Measurements from ENCODE around the gene PHLPP1. TPM values are rescaled to one million over a fixed set of nuclear protein-coding genes. Genes with fewer than 3 reads are reported as not detected.

Gene PHLPP1
- total and polyA plus RNA-seq, 3 experiments from 2014 or later: 0.93 to 14.8 (median 13.5) TPM

GRCh38 chr18:62948788-62949187 lies 233.4 kb downstream of the PHLPP1 start:
- no peaks in the 10 kb centered on the region for H3K36me3 ChIP-seq (ENCODE audit: insufficient read depth, low read length)
- no peak overlapping the region for H3K27ac ChIP-seq (ENCODE audit: low read depth, low read length)
- peaks cover 3% of the 10 kb centered on the region for H3K4me1 ChIP-seq (ENCODE audit: insufficient read depth, low read length)
- DNase-seq: no peak
- ChIA-PET CTCF (interaction anchor here (0.7 kb wide), 1 partner anchor 8 kb away, joined by 3 read pairs; no protein-coding TSS in a partner anchor), POLR2A (no interaction called here)
- H3K4me3 ChIP-seq (ENCODE audit: low read length): no peak overlapping the region
- H3K27ac Mint-ChIP-seq: no peak overlapping the region
- no peak overlapping the region for H3K4me3 Mint-ChIP-seq
- no peaks in the 10 kb centered on the region for H3K27me3 ChIP-seq (ENCODE audit: insufficient read depth, low read length, poor library complexity, severe bottlenecking)
- peaks cover 4 to 6% (median 5%) of the 10 kb centered on the region in 3 donors for H3K4me1 Mint-ChIP-seq
- no peaks in the 10 kb centered on the region for H3K27me3 Mint-ChIP-seq
- H3K36me3 Mint-ChIP-seq: peaks cover 7 to 20% (median 9%) of the 10 kb centered on the region in 3 donors
- H3K9me3 ChIP-seq (ENCODE audit: low read length): no peaks in the 10 kb centered on the region
- no peaks in the 10 kb centered on the region for H3K9me3 Mint-ChIP-seq

DNA sequence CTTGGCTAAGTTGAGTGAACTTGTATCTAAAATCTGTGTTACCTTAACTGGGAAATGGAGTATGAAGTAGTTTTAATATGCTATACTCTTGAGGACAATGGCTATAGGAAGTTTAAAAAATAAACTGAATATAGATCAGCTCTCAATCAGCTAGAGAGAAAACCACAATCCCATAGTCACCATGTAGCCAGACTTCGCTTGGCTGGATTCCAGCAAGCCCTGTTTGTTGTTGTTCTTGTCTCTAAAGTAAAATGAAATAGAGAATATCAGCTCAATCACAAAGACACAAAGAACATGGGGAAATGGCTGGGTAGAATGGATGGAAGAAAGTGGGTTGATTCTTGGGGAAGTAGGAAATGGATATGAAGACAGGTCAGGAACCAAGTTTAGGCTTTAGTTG lies 234.9 kb downstream of the PHLPP1 start:
- Histone ChIP-seq H3K4me3 (ENCODE audit: low read length) (no peak overlapping the region), H3K27ac (ENCODE audit: low read depth, low read length) (no peak overlapping the region), H3K27me3 (ENCODE audit: insufficient read depth, low read length, poor library complexity, severe bottlenecking) (no peaks in the 10 kb centered on the region), H3K9me3 (ENCODE audit: low read length) (no peaks in the 10 kb centered on the region), H3K4me1 (ENCODE audit: insufficient read depth, low read length) (peaks cover 7% of the 10 kb centered on the region), H3K36me3 (ENCODE audit: insufficient read depth, low read length) (no peaks in the 10 kb centered on the region)
- Mint-ChIP-seq H3K4me3 (no peak overlapping the region), H3K4me1 (peaks cover 7 to 11% (median 9%) of the 10 kb centered on the region in 3 donors), H3K36me3 (peaks cover 5 to 14% (median 6%) of the 10 kb centered on the region in 3 donors), H3K27ac (no peak overlapping the region), H3K9me3 (no peaks in the 10 kb centered on the region), H3K27me3 (peaks cover 0 to 1% of the 10 kb centered on the region in 2 donors)
- CTCF ChIA-PET: no interaction called here
- POLR2A ChIA-PET: no interaction called here
- no peak for DNase-seq

GRCh38 chr18:62952807-62953206 lies 237.5 kb downstream of the PHLPP1 start:
- H3K9me3 ChIP-seq (ENCODE audit: low read length): no peaks in the 10 kb centered on the region
- H3K27me3 ChIP-seq (ENCODE audit: insufficient read depth, low read length, poor library complexity, severe bottlenecking): no peaks in the 10 kb centered on the region
- DNase-seq: no peak
- H3K4me1 ChIP-seq (ENCODE audit: insufficient read depth, low read length): peaks cover 7% of the 10 kb centered on the region
- peaks cover 7 to 11% (median 9%) of the 10 kb centered on the region in 3 donors for H3K4me1 Mint-ChIP-seq
- H3K27ac Mint-ChIP-seq: no peak overlapping the region
- H3K4me3 Mint-ChIP-seq: no peak overlapping the region
- no peak overlapping the region for H3K4me3 ChIP-seq (ENCODE audit: low read length)
- POLR2A ChIA-PET: no interaction called here
- H3K36me3 Mint-ChIP-seq: peaks cover 0 to 4% (median 3%) of the 10 kb centered on the region in 3 donors
- CTCF ChIA-PET: no interaction called here
- peaks cover 0 to 1% of the 10 kb centered on the region in 2 donors for H3K27me3 Mint-ChIP-seq
- no peaks in the 10 kb centered on the region for H3K36me3 ChIP-seq (ENCODE audit: insufficient read depth, low read length)
- no peaks in the 10 kb centered on the region for H3K9me3 Mint-ChIP-seq
- H3K27ac ChIP-seq (ENCODE audit: low read depth, low read length): no peak overlapping the region

- H3K27me3 ChIP-seq (ENCODE audit: insufficient read depth, low read length, poor library complexity, severe bottlenecking): no peaks in the 10 kb centered on the region
- H3K27ac Mint-ChIP-seq: peak overlapping the region in 2 of 8 donors; percentile 24 to 36
- no peak overlapping the region for H3K27ac ChIP-seq (ENCODE audit: low read depth, low read length)
- peak overlapping the region in 1 of 7 donors; percentile 2 for H3K4me3 Mint-ChIP-seq
- no peak overlapping the region for H3K4me3 ChIP-seq (ENCODE audit: low read length)
- ChIA-PET CTCF (no interaction called here), POLR2A (no interaction called here)
- H3K9me3 ChIP-seq (ENCODE audit: low read length): no peaks in the 10 kb centered on the region
- no peaks in the 10 kb centered on the region for H3K36me3 ChIP-seq (ENCODE audit: insufficient read depth, low read length)
- no peaks in the 10 kb centered on the region for H3K9me3 Mint-ChIP-seq
- no peak for DNase-seq
- H3K36me3 Mint-ChIP-seq: peaks cover 0 to 3% (median 0%) of the 10 kb centered on the region in 3 donors
- H3K4me1 ChIP-seq (ENCODE audit: insufficient read depth, low read length): peaks cover 7% of the 10 kb centered on the region
- peaks cover 0 to 1% of the 10 kb centered on the region in 2 donors for H3K27me3 Mint-ChIP-seq
- peaks cover 7 to 11% (median 9%) of the 10 kb centered on the region in 3 donors for H3K4me1 Mint-ChIP-seq
Measured at GRCh38 chr18:62953663-62954062, 238.3 kb downstream of the PHLPP1 start.

GRCh38 chr18:62954366-62954765 lies 239.0 kb downstream of the PHLPP1 start:
- Mint-ChIP-seq H3K9me3 (no peaks in the 10 kb centered on the region), H3K27ac (peak overlapping the region in 1 of 8 donors; percentile 23), H3K4me3 (no peak overlapping the region), H3K4me1 (peaks cover 7 to 11% (median 9%) of the 10 kb centered on the region in 3 donors), H3K36me3 (peaks cover 0 to 4% (median 0%) of the 10 kb centered on the region in 3 donors), H3K27me3 (peaks cover 0 to 1% of the 10 kb centered on the region in 2 donors)
- DNase-seq: no peak
- POLR2A ChIA-PET: no interaction called here
- H3K4me1 ChIP-seq (ENCODE audit: insufficient read depth, low read length): peaks cover 7% of the 10 kb centered on the region
- H3K36me3 ChIP-seq (ENCODE audit: insufficient read depth, low read length): no peaks in the 10 kb centered on the region
- no peak overlapping the region for H3K4me3 ChIP-seq (ENCODE audit: low read length)
- CTCF ChIA-PET: no interaction called here
- no peaks in the 10 kb centered on the region for H3K9me3 ChIP-seq (ENCODE audit: low read length)
- H3K27ac ChIP-seq (ENCODE audit: low read depth, low read length): no peak overlapping the region
- H3K27me3 ChIP-seq (ENCODE audit: insufficient read depth, low read length, poor library complexity, severe bottlenecking): no peaks in the 10 kb centered on the region

DNA sequence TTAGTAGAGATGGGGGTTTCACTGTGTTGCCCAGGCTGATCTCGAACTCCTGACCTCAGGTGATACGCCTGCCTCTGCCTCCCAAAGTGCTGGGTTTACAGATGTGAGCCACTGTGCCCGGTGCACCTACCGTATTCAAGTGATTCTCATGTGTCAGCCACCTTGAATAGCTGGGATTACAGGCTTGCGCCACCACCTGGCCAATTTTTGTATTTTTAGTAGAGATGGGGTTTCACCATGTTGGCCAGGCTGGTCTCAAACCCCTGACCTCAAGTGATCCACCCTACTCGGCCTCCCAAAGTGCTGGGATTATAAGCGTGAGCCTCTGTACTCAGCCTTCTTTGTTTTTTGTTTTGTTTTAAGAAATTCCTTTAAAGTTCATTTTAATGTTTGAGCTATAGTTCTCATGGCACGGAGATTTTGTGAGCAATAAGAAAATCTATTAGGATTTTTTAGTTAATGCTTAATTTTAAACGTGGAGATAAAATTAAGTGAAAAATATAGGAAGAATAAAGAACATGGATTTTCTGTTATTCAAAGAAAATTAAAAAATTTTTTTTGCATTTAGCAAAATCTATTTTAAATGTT lies 242.6 kb downstream of the PHLPP1 start:
- Mint-ChIP-seq H3K9me3 (no peaks in the 10 kb centered on the region), H3K36me3 (peaks cover 0 to 2% (median 2%) of the 10 kb centered on the region in 3 donors), H3K4me3 (no peak overlapping the region), H3K27me3 (peaks cover 0 to 1% of the 10 kb centered on the region in 2 donors), H3K27ac (no peak overlapping the region), H3K4me1 (peaks cover 7 to 11% (median 9%) of the 10 kb centered on the region in 3 donors)
- ChIA-PET CTCF (interaction anchor here (1.1 to 2.0 kb wide), 5 partner anchors 9 to 373 kb away, joined by 3 to 8 read pairs (median 3); partner anchors contain the start of gene PHLPP1), POLR2A (no interaction called here)
- Histone ChIP-seq H3K4me3 (ENCODE audit: low read length) (no peak overlapping the region), H3K27ac (ENCODE audit: low read depth, low read length) (no peak overlapping the region), H3K9me3 (ENCODE audit: low read length) (no peaks in the 10 kb centered on the region), H3K27me3 (ENCODE audit: insufficient read depth, low read length, poor library complexity, severe bottlenecking) (no peaks in the 10 kb centered on the region), H3K36me3 (ENCODE audit: insufficient read depth, low read length) (no peaks in the 10 kb centered on the region), H3K4me1 (ENCODE audit: insufficient read depth, low read length) (peaks cover 7% of the 10 kb centered on the region)
- peak in 3 of 5 donors; percentile 16 to 24 (median 17) for DNase-seq

DNA sequence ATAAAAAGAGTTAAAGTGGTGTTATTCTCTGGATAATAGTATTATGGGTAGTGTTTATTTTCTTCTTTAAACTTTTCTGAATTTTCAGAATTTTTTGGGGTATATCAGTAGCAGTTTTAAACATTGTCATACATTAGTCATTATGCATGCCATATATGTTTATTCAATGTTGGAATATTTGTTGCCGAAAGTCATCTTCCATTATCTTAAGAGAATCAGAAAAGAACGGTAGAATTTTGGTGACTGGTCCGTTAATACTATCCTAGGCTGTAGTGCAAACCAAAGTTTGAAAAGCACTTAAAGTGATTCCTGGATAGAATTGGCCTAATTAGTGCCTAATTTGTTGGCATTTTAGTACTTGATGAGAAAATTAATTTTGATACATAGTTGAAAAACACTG lies 244.1 kb downstream of the PHLPP1 start:
- ChIA-PET POLR2A (no interaction called here), CTCF (no interaction called here)
- no peaks in the 10 kb centered on the region for H3K27me3 ChIP-seq (ENCODE audit: insufficient read depth, low read length, poor library complexity, severe bottlenecking)
- Mint-ChIP-seq H3K4me1 (no peaks in the 10 kb centered on the region), H3K4me3 (no peak overlapping the region), H3K27me3 (peaks cover 0 to 1% of the 10 kb centered on the region in 2 donors), H3K36me3 (peaks cover 0 to 12% (median 3%) of the 10 kb centered on the region in 3 donors), H3K27ac (no peak overlapping the region), H3K9me3 (no peaks in the 10 kb centered on the region)
- no peaks in the 10 kb centered on the region for H3K9me3 ChIP-seq (ENCODE audit: low read length)
- no peaks in the 10 kb centered on the region for H3K36me3 ChIP-seq (ENCODE audit: insufficient read depth, low read length)
- no peak overlapping the region for H3K27ac ChIP-seq (ENCODE audit: low read depth, low read length)
- H3K4me1 ChIP-seq (ENCODE audit: insufficient read depth, low read length): no peaks in the 10 kb centered on the region
- no peak overlapping the region for H3K4me3 ChIP-seq (ENCODE audit: low read length)
- no peak for DNase-seq

DNA sequence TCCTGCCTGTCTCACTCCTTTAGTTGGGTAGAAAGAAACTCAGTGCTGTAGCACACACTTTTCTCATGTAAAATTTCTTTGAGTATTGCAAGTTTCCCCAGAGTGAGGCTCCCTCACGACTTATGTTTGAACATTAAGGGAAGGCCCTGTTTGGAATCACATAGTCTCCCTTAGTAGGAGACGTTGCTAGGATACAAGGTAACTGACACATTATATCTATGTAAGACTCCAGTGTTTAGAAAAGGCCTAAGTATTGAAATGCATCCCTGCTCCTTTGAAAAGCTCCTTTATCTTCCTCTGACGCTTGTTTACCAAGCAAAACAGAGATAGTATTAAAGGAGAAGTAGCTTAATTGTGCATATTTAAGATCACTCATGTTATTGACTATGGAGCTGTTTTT lies 248.2 kb downstream of the PHLPP1 start:
- no peak overlapping the region for H3K27ac ChIP-seq (ENCODE audit: low read depth, low read length)
- POLR2A ChIA-PET: no interaction called here
- H3K4me3 Mint-ChIP-seq: no peak overlapping the region
- peaks cover 0 to 20% (median 3%) of the 10 kb centered on the region in 3 donors for H3K36me3 Mint-ChIP-seq
- H3K27me3 Mint-ChIP-seq: no peaks in the 10 kb centered on the region
- no peak for DNase-seq
- H3K9me3 Mint-ChIP-seq: no peaks in the 10 kb centered on the region
- no peaks in the 10 kb centered on the region for H3K9me3 ChIP-seq (ENCODE audit: low read length)
- no peak overlapping the region for H3K27ac Mint-ChIP-seq
- no peaks in the 10 kb centered on the region for H3K36me3 ChIP-seq (ENCODE audit: insufficient read depth, low read length)
- H3K4me1 Mint-ChIP-seq: no peaks in the 10 kb centered on the region
- H3K27me3 ChIP-seq (ENCODE audit: insufficient read depth, low read length, poor library complexity, severe bottlenecking): no peaks in the 10 kb centered on the region
- no peaks in the 10 kb centered on the region for H3K4me1 ChIP-seq (ENCODE audit: insufficient read depth, low read length)
- CTCF ChIA-PET: interaction anchor here (1.0 to 1.2 kb wide), 2 partner anchors 19 to 249 kb away, joined by 3 read pairs; no protein-coding TSS in a partner anchor
- no peak overlapping the region for H3K4me3 ChIP-seq (ENCODE audit: low read length)
